ENCODE results near the gene ASB2.

- TF ChIP-seq CTCF (optimal IDR thresholded peaks at IDR 0.05 in 1 of 3, IDR thresholded peaks at IDR 0.05 in 1 of 3, conservative IDR thresholded peaks at IDR 0.05 in 1 of 3; ENCODE audit: extremely low read depth in 1 of 3, insufficient read depth in 2 of 3, low read length in 3 of 3) (no peak), EZH2 (IDR thresholded peaks at IDR 0.05; ENCODE audit: low read length) (no peak)
Observed at GRCh38 chr14:93982230-93983007, 6.0 kb upstream of the ASB2 start.

Measured in keratinocyte (primary cell).